ENCODE measurements around the gene CDC5L.
A peak's percentile ranks its signal among the peaks of the same experiment; 100 is the strongest.

DNA sequence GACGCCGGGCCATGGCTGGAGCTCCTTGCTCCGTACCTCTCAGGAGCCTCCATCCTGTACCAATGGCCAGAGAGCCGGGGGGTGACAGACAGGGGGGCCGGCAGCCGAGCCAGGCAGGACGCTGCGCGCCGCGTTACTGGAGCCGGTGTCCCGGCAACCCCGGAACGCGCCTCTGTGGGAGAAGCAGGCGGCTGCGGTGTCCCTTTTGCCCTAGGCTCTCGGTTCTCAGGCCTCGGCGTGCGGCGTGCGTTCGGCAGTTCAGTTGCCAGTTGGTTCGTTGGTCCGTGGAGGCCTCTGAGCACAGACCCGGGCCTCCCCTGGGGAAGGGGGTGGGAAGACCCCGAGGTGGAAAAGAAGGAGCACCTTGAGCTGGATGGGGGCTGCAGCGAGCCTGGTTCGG lies 45.0 kb upstream of the CDC5L start, which contains the start of gene SPATS1:
- TF ChIP-seq EZH2phosphoT487 (IDR thresholded peaks at IDR 0.05; ENCODE audit: borderline replicate concordance, low read depth) (no peak), YY1 (IDR thresholded peaks at IDR 0.05; ENCODE audit: low read depth) (no peak), RAD21 (IDR thresholded peaks at IDR 0.05; ENCODE audit: low read length) (no peak), JUND (IDR thresholded peaks at IDR 0.05) (no peak), EP300 (IDR thresholded peaks at IDR 0.05; ENCODE audit: borderline replicate concordance in 1 of 2, low read depth in 1 of 2, low read length in 1 of 2) (peak in 1 of 2 experiments; percentile 11; a peak in 1 of 4 replicates), GABPA (IDR thresholded peaks at IDR 0.05; ENCODE audit: low read depth) (no peak), TEAD4 (IDR thresholded peaks at IDR 0.05; ENCODE audit: borderline replicate concordance, insufficient read depth) (no peak), SMC3 (IDR thresholded peaks at IDR 0.05; ENCODE audit: low read depth, low read length) (no peak), TAF1 (IDR thresholded peaks at IDR 0.05; ENCODE audit: borderline replicate concordance, low read depth, low read length) (no peak), RFX5 (IDR thresholded peaks at IDR 0.05; ENCODE audit: low read length) (no peak)
- TF ChIP-seq, protein P1, sequence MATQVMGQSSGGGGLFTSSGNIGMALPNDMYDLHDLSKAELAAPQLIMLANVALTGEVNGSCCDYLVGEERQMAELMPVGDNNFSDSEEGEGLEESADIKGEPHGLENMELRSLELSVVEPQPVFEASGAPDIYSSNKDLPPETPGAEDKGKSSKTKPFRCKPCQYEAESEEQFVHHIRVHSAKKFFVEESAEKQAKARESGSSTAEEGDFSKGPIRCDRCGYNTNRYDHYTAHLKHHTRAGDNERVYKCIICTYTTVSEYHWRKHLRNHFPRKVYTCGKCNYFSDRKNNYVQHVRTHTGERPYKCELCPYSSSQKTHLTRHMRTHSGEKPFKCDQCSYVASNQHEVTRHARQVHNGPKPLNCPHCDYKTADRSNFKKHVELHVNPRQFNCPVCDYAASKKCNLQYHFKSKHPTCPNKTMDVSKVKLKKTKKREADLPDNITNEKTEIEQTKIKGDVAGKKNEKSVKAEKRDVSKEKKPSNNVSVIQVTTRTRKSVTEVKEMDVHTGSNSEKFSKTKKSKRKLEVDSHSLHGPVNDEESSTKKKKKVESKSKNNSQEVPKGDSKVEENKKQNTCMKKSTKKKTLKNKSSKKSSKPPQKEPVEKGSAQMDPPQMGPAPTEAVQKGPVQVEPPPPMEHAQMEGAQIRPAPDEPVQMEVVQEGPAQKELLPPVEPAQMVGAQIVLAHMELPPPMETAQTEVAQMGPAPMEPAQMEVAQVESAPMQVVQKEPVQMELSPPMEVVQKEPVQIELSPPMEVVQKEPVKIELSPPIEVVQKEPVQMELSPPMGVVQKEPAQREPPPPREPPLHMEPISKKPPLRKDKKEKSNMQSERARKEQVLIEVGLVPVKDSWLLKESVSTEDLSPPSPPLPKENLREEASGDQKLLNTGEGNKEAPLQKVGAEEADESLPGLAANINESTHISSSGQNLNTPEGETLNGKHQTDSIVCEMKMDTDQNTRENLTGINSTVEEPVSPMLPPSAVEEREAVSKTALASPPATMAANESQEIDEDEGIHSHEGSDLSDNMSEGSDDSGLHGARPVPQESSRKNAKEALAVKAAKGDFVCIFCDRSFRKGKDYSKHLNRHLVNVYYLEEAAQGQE (IDR thresholded peaks at IDR 0.05; ENCODE audit: low read depth, low read length): no peak
- TF ChIP-seq, protein P2, sequence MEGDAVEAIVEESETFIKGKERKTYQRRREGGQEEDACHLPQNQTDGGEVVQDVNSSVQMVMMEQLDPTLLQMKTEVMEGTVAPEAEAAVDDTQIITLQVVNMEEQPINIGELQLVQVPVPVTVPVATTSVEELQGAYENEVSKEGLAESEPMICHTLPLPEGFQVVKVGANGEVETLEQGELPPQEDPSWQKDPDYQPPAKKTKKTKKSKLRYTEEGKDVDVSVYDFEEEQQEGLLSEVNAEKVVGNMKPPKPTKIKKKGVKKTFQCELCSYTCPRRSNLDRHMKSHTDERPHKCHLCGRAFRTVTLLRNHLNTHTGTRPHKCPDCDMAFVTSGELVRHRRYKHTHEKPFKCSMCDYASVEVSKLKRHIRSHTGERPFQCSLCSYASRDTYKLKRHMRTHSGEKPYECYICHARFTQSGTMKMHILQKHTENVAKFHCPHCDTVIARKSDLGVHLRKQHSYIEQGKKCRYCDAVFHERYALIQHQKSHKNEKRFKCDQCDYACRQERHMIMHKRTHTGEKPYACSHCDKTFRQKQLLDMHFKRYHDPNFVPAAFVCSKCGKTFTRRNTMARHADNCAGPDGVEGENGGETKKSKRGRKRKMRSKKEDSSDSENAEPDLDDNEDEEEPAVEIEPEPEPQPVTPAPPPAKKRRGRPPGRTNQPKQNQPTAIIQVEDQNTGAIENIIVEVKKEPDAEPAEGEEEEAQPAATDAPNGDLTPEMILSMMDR (IDR thresholded peaks at IDR 0.05): no peak
- TF ChIP-seq, protein P3, sequence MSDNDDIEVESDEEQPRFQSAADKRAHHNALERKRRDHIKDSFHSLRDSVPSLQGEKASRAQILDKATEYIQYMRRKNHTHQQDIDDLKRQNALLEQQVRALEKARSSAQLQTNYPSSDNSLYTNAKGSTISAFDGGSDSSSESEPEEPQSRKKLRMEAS (IDR thresholded peaks at IDR 0.05; ENCODE audit: low read depth): no peak

Data from SK-N-SH (cell line).